Transverse colon (tissue), 4 donors: ENCODE results near the gene BMP6.

ENCODE experiments used
- CTCF ChIP-seq, 5 experiments: fragments of 200-600 bp in 3 of 5; fragments of 450-650 bp in 2 of 5; sonication (generic) in 3 of 5; IDR thresholded peaks; 1 replicate in 2 of 5; 2 replicates in 3 of 5; pipeline ENCODE4 v1.5.1; 2016 to 2017; ENCODE audit warnings: antibody characterized with exemption in 5 of 5, inconsistent platforms in 3 of 5, mild to moderate bottlenecking in 2 of 5, moderate library complexity in 1 of 5
- EP300 ChIP-seq: sonication (generic); formaldehyde crosslinking; IDR thresholded peaks from one replicate; pipeline ENCODE4 v1.6.1; 2017; ENCODE audit warnings: antibody characterized with exemption, low read depth
- POLR2A ChIP-seq: fragments of 450-650 bp; IDR thresholded peaks from one replicate; pipeline ENCODE4 v1.6.1; 2016; ENCODE audit warnings: antibody characterized with exemption, mild to moderate bottlenecking, moderate library complexity
- POLR2AphosphoS5 ChIP-seq, 3 donors: sonication (generic); formaldehyde crosslinking; IDR thresholded peaks; one replicate each; pipeline ENCODE4 v1.6.1; 2016; ENCODE audit warnings: antibody characterized with exemption in 3 of 3

- TF ChIP-seq CTCF (IDR thresholded peaks at IDR 0.05), result no peak
- TF ChIP-seq POLR2A, result no peak
- no peak for TF ChIP-seq POLR2AphosphoS5 (IDR thresholded peaks at IDR 0.05)
- TF ChIP-seq EP300, result no peak
These were observed 4.9 kb downstream of the BMP6 start for GRCh38 chr6:7730784-7731227.
